DMS 273 (cell line): ENCODE measurements around the gene ZNF598.
A peak's percentile ranks its signal among the peaks of the same experiment; 100 is the strongest.
"Not testable (repeated sequence)": the region's sequence is repeated elsewhere in the genome, so short reads cannot be mapped to it uniquely, and the experiment has no call there.

Source experiments
- DNase-seq: peaks from one replicate; lab custom pipeline; 2025; ENCODE audit not compliant: unreplicated experiment; lab: John Stamatoyannopoulos, UW

Gene ZNF598

GRCh38 chr16:2040787-2041522, 31.3 kb upstream of the ZNF598 start:
- DNase-seq = no peak

GRCh38 chr16:2040041-2040786, 30.6 kb upstream of the ZNF598 start:
- no peak for DNase-seq

GRCh38 chr16:2039274-2040031, 29.8 kb upstream of the ZNF598 start:
- no peak for DNase-seq

GRCh38 chr16:2038382-2039231, 29.0 kb upstream of the ZNF598 start:
- no peak for DNase-seq

GRCh38 chr16:2037647-2038381, 28.2 kb upstream of the ZNF598 start:
- no peak for DNase-seq

- no peak for DNase-seq
Observed at GRCh38 chr16:2037115-2037514, 27.5 kb upstream of the ZNF598 start.

GRCh38 chr16:2036200-2036966, 26.8 kb upstream of the ZNF598 start:
- no peak for DNase-seq

- DNase-seq = peak; percentile 39
Observed at GRCh38 chr16:2035431-2036199, 26.0 kb upstream of the ZNF598 start.

- DNase-seq = no peak
Observed at GRCh38 chr16:2034696-2035430, 25.2 kb upstream of the ZNF598 start.

- not testable (repeated sequence) for DNase-seq
Observed at GRCh38 chr16:2033909-2034695, 24.5 kb upstream of the ZNF598 start.

- no peak for DNase-seq
Observed at GRCh38 chr16:2033057-2033908, 23.7 kb upstream of the ZNF598 start.

GRCh38 chr16:2032285-2033056, 22.9 kb upstream of the ZNF598 start:
- no peak for DNase-seq

GRCh38 chr16:2031081-2031577, 21.5 kb upstream of the ZNF598 start:
- no peak for DNase-seq

GRCh38 chr16:2030036-2030435, 20.4 kb upstream of the ZNF598 start:
- DNase-seq = no peak

GRCh38 chr16:2029350-2029749, 19.7 kb upstream of the ZNF598 start:
- no peak for DNase-seq
